ENCODE measurements around the gene SLC26A1.

SLC26A1 gene

DNA sequence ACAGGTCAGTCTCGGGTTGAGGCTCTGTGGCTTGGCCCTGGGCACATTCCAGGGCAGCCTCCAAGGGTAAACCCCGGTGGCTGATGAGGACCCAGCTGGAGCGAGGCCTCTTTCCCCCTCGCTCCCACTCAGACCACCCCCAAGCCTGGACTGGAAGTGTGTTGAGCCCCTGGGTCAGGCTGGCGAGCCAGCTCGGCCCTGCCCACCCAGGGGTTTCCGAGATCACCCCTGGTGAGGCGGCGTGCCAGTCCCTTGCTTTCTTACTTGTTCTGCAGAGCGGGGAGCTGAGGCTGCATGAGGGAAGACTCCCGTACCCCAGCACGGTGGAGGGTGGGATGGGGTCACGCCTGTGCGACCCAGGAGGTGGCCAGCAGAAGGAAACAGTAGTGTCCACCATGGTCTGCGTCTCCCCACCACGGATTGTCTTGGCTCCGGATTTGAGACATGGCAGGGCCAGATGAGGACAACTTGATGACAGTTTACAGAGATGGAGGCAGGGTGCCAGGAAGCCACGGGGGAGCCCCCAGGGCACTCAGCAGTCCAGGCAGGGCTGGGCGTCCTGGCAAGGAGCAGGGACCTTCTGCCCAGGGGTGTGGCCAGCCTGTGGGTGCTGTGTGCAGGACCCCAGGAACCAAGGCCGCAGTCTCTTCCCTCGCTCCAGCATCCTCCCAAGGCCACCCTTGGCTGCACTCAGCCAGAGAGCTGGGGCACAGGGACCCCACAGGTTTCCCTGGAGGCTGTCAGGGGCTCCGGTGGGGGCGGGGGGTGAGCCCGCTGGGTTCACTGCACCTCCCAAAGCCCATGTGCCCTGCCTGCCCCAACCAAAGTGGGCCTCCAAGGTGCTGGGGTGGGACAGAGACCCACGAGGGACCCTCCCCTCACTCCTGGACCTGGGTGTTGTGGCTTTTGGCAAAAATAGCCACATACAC is 11.6 kb upstream of the SLC26A1 start:
- no peak for TF ChIP-seq ZFX (IDR thresholded peaks at IDR 0.05)
- TF ChIP-seq, protein P1, sequence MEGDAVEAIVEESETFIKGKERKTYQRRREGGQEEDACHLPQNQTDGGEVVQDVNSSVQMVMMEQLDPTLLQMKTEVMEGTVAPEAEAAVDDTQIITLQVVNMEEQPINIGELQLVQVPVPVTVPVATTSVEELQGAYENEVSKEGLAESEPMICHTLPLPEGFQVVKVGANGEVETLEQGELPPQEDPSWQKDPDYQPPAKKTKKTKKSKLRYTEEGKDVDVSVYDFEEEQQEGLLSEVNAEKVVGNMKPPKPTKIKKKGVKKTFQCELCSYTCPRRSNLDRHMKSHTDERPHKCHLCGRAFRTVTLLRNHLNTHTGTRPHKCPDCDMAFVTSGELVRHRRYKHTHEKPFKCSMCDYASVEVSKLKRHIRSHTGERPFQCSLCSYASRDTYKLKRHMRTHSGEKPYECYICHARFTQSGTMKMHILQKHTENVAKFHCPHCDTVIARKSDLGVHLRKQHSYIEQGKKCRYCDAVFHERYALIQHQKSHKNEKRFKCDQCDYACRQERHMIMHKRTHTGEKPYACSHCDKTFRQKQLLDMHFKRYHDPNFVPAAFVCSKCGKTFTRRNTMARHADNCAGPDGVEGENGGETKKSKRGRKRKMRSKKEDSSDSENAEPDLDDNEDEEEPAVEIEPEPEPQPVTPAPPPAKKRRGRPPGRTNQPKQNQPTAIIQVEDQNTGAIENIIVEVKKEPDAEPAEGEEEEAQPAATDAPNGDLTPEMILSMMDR (conservative IDR thresholded peaks at IDR 0.05), result no peak
- no peak overlapping the region; the same call in 1 of the 2 replicates for H3K27ac ChIP-seq

DNA sequence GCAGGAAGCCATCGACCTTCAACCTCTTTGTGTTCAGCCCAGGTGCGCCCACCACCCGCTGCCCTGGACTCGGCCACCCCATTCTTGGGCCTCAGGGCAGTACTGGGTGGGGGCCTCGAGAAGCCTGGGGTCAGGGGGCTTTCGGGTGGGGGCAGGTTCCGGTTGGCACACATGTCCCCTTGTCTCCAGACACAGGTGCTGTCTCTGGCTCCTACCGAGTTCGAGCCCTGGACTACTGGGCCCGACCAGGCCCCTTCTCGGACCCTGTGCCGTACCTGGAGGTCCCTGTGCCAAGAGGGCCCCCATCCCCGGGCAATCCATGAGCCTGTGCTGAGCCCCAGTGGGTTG is 10.8 kb upstream of the SLC26A1 start:
- TF ChIP-seq, protein P1 (conservative IDR thresholded peaks at IDR 0.05), result no peak
- no peak for TF ChIP-seq ZFX (IDR thresholded peaks at IDR 0.05)

DNA sequence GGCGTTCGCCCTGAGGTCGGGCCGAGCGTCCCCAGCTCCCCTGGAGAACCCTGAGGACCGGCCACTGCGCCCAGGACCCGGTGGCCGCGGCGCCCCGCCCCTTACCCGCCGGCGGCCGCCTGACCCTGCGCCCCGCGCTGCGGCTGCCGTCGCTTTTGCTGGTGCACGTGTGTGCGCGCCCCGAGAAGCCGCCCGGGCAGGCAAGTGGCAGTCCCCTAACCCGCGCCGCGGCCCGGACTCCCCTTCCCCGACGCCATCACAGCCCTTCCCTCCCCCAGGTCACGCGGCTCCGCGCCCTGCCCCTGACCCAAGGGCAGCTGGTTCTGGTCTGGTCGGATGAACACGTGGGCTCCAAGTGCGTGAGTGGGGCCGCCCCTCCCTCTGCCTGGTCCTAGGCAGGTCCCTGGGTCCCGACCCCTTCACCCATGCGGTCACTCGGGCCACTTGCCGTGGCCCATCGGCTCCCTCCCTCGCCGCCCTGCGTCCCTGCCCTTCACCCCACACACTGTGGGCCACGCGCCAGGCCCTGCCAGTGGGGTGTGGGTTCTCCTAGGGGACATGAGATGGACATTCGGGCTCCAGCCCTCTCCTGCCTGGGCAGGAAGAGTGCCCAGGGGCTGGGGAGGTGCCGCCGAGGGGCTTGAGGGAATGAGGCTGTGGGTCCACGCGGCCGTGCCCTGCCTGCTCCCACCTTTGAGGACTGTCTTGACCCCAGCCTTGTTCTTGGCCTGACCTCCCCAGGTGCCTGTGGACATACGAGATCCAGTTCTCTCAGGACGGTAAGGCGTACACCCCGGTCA is 10.3 kb upstream of the SLC26A1 start:
- TF ChIP-seq ZFX (IDR thresholded peaks at IDR 0.05), result no peak
- TF ChIP-seq, protein P1 (conservative IDR thresholded peaks at IDR 0.05), result no peak
- no peak overlapping the region for H3K27ac ChIP-seq

More for the DNA sequence above, 10.8 kb upstream of the SLC26A1 start:
- H3K27ac ChIP-seq, result no peak overlapping the region

DNA sequence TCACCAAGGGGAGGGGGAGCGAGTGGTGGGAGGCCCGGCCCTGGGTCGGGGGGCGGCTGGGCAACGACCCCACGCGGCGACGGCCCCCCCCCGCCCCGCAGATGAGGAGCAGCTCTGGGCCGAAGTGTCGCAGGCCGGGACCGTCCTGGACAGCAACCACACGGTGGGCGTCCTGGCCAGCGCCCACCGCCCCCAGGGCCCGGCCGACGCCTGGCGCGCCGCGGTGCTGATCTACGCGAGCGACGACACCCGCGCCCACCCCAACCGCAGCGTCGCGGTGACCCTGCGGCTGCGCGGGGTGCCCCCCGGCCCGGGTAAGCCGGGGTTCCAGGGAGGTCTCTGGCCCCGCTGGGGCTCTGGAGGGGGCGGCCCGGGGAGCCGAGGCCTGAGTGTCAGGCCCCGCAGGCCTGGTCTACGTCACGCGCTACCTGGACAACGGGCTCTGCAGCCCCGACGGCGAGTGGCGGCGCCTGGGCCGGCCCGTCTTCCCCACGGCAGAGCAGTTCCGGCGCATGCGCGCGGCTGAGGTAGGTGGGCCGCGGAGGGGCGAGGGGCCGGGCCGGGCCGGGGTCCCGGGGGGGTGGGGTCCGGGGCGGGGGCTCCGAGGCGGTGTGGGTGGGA is 9.5 kb upstream of the SLC26A1 start:
- TF ChIP-seq, protein P1 (conservative IDR thresholded peaks at IDR 0.05), result no peak
- no peak for TF ChIP-seq ZFX (IDR thresholded peaks at IDR 0.05)
- H3K27ac ChIP-seq, result no peak overlapping the region

DNA sequence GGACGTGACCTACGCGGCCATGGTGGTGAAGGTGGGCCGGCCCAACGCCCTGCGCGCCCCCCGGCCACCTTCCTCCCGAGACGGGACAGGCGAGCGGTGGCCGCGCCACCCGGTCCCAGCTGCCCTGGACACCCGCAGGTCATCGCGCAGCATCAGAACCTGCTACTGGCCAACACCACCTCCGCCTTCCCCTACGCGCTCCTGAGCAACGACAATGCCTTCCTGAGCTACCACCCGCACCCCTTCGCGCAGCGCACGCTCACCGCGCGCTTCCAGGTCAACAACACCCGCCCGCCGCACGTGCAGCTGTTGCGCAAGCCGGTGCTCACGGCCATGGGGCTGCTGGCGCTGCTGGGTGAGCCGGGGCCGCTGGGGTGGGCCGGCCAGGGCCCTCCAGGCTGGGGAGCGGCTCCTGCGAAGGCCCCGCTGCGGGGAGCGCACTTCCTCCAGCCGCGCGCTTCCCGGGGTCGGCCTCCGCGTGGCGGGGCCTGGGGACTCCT is 9.0 kb upstream of the SLC26A1 start:
- H3K27ac ChIP-seq, result no peak overlapping the region
- TF ChIP-seq ZFX (IDR thresholded peaks at IDR 0.05), result no peak
- TF ChIP-seq, protein P1 (conservative IDR thresholded peaks at IDR 0.05), result no peak

DNA sequence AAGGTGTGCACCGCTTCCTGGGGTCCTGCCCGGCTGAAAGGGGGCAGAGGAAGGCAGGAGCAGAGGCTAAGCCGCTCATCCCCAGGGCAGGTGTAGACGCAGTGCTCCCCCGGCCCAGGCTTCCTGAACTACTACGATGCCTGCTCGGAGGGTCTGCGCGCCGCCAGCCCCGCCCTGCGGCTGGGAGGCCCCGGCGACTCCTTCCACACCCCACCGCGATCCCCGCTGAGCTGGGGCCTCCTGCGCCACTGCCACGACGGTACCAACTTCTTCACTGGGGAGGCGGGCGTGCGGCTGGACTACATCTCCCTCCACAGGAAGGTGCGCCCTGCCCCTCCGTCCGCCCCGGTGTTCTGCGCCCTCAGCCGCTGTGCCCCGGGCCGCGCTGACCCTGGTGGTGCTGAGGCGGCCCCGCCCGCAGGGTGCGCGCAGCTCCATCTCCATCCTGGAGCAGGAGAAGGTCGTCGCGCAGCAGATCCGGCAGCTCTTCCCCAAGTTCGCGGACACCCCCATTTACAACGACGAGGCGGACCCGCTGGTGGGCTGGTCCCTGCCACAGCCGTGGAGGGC is 8.4 kb upstream of the SLC26A1 start:
- no peak for TF ChIP-seq ZFX (IDR thresholded peaks at IDR 0.05)
- H3K27ac ChIP-seq, result no peak overlapping the region

DNA sequence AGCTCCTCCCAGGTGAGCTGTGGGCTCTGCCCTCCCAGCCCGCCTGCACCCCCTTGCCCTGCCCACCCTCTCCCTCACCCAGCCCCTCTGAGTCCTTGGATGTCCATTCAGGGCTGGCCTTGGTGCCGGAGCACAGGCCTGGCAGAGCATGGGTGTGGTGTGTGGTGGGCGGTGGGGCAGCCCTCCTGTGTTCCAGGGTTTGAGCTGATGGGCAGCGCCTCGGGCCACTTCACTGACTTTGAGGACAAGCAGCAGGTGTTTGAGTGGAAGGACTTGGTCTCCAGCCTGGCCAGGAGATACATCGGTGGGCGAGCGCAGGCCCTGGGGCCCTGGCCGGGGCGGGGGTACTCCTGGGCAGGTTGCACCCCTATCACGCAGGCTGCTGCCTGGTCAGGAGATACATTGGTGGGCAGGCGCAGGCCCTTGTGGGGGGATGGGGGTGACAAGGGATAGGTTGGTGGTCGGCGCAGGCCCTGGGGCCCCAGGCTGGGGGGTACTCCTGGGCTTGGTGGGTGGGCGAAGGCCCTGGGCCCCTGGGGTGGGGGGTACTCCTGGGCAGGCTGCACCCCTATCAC is 7.6 kb upstream of the SLC26A1 start:
- TF ChIP-seq, protein P1 (conservative IDR thresholded peaks at IDR 0.05), result no peak
- no peak for TF ChIP-seq ZFX (IDR thresholded peaks at IDR 0.05)
- H3K27ac ChIP-seq, result no peak overlapping the region

Measured in C4-2B (cell line).